HCT116 (cell line): Measurements from ENCODE around the gene PYDC2. TPM values are rescaled to one million over a fixed set of nuclear protein-coding genes. Genes with fewer than 3 reads are reported as not detected.

Experiments used
- ATAC-seq: fragments of 200-7000 bp; cut with Tn5 transposase; 2 replicates; pipeline ENCODE4 v1.9.1; 2020; ENCODE audit warnings: mild to moderate bottlenecking, moderate library complexity
- BruUV-seq: library from RNA; stranded (reverse); fragments of 400-500 nt; replicated peaks from 2 replicates; lab custom pipeline; 2021; lab: Mats Ljungman, UMichigan
- CTCF ChIA-PET: fragments of 300-600 bp; sonication (Branson Sonifier 250); formaldehyde crosslinking; loops from one replicate; lab custom pipeline; 2021; ENCODE audit warnings: antibody characterized with exemption; lab: Charles Lee
- POLR2A ChIA-PET: fragments of 300-600, 350-600 bp; sonication (Branson Sonifier 250); formaldehyde crosslinking; loops from one replicate; lab custom pipeline; 2021; ENCODE audit warnings: antibody characterized with exemption; lab: Charles Lee
- RAD21 ChIA-PET, 2 experiments: fragments of 300-600 bp; sonication (Branson Sonifier 250); formaldehyde crosslinking; loops; one replicate each; lab custom pipeline; 2023; ENCODE audit warnings: low total read pairs in 2 of 2; ENCODE audit not compliant: uncharacterized antibody in 2 of 2, unreplicated experiment in 2 of 2, low non-redundant PET in 1 of 2; lab: Charles Lee
- DNase-seq: peaks from one replicate; pipeline ENCODE4 v3.0.0-alpha.2; 2010; ENCODE audit warnings: low read depth, low spot score
- H2AFZ ChIP-seq: fragments of 200-600 bp; shearing (Covaris generic), sonication (generic); 2 replicates; pipeline ENCODE4 v1.6.1; 2017; ENCODE audit warnings: low read depth, mixed run types, mixed read lengths, antibody characterized with exemption, low read length; ENCODE audit not compliant: poor library complexity, severe bottlenecking
- H3K27ac ChIP-seq: 2 replicates; pipeline ENCODE4 v1.5.1; 2012; ENCODE audit warnings: low read depth, low read length
- H3K27me3 ChIP-seq: fragments of 200-600 bp; sonication (generic); 2 replicates; pipeline ENCODE4 v1.6.1; 2016; ENCODE audit warnings: mixed run types, low read length, mixed read lengths; ENCODE audit not compliant: insufficient read depth
- H3K36me3 ChIP-seq, 2 experiments: fragments of 200-500 bp in 1 of 2; fragments of 200-600 bp in 1 of 2; sonication (Bioruptor generic) in 1 of 2; sonication (generic) in 1 of 2; 2 replicates each; pipeline versions ENCODE4 v1.5.1 to v1.6.1; 2014 to 2016; ENCODE audit warnings: low read length in 2 of 2, inconsistent platforms in 1 of 2, mixed read lengths in 1 of 2, mixed run types in 1 of 2; ENCODE audit not compliant: insufficient read depth in 2 of 2, control insufficient read depth in 1 of 2
- H3K4me1 ChIP-seq, 2 experiments: fragments of 200-600 bp in 1 of 2; sonication (generic) in 1 of 2; 2 replicates each; pipeline versions ENCODE4 v1.5.1 to v1.6.1; 2012 to 2017; ENCODE audit warnings: low read length in 2 of 2, inconsistent platforms in 1 of 2, mild to moderate bottlenecking in 1 of 2, mixed read lengths in 1 of 2, mixed run types in 1 of 2, moderate library complexity in 1 of 2; ENCODE audit not compliant: insufficient read depth in 2 of 2, control insufficient read depth in 1 of 2
- H3K4me2 ChIP-seq: fragments of 200-600 bp; sonication (generic); 2 replicates; pipeline ENCODE4 v1.6.1; 2017; ENCODE audit warnings: mixed run types, low read length, mixed read lengths
- H3K4me3 ChIP-seq, 2 experiments: fragments of 200-600 bp in 1 of 2; sonication (generic) in 1 of 2; replicated peaks in 1 of 2; 2 replicates each; pipeline ENCODE4 v1.5.1; 2011 to 2016; ENCODE audit warnings: low read length in 2 of 2, control low read depth in 1 of 2, low read depth in 1 of 2, mild to moderate bottlenecking in 1 of 2, mixed read lengths in 1 of 2, mixed run types in 1 of 2
- H3K79me2 ChIP-seq: fragments of 200-600 bp; sonication (generic); 2 replicates; pipeline ENCODE4 v1.6.1; 2017; ENCODE audit warnings: mild to moderate bottlenecking, mixed run types, low read length, moderate library complexity, mixed read lengths; ENCODE audit not compliant: insufficient read depth
- H3K9ac ChIP-seq: fragments of 200-600 bp; sonication (generic); 2 replicates; pipeline ENCODE4 v1.6.1; 2016; ENCODE audit warnings: low read length, mixed read lengths
- H3K9me2 ChIP-seq: fragments of 200-600 bp; sonication (generic), shearing (Covaris generic); 2 replicates; pipeline ENCODE4 v1.6.1; 2017; ENCODE audit warnings: mixed run types, mild to moderate bottlenecking, moderate library complexity; ENCODE audit not compliant: insufficient read depth
- H3K9me3 ChIP-seq, 2 experiments: fragments of 200-500 bp in 1 of 2; fragments of 200-600 bp in 1 of 2; sonication (Bioruptor generic) in 1 of 2; sonication (generic) in 1 of 2; 2 replicates each; pipeline ENCODE4 v1.6.1; 2014 to 2017; ENCODE audit warnings: low read length in 2 of 2, mixed read lengths in 2 of 2, inconsistent platforms in 1 of 2, low read depth in 1 of 2, mild to moderate bottlenecking in 1 of 2, mixed run types in 1 of 2, moderate library complexity in 1 of 2; ENCODE audit not compliant: control insufficient read depth in 1 of 2, insufficient read depth in 1 of 2
- H4K20me1 ChIP-seq: fragments of 200-600 bp; sonication (generic), shearing (Covaris generic); 2 replicates; pipeline ENCODE4 v1.6.1; 2017; ENCODE audit warnings: mixed run types, mild to moderate bottlenecking, moderate library complexity; ENCODE audit not compliant: insufficient read depth
- CBX3 ChIP-seq: IDR thresholded peaks from 2 replicates; pipeline ENCODE4 v1.6.1; 2012; ENCODE audit warnings: low read depth
- CEBPB ChIP-seq: IDR thresholded peaks from 2 replicates; pipeline ENCODE4 v1.6.1; 2012; ENCODE audit warnings: low read depth
- EGR1 ChIP-seq: IDR thresholded peaks from 2 replicates; pipeline ENCODE4 v1.6.1; 2012; ENCODE audit warnings: low read depth
- ELF1 ChIP-seq: IDR thresholded peaks from 2 replicates; pipeline ENCODE4 v1.6.1; 2012; ENCODE audit warnings: low read depth, borderline replicate concordance
- EZH2 ChIP-seq: fragments of 200-600 bp; sonication (generic); IDR thresholded peaks from 2 replicates; pipeline ENCODE4 v1.6.1; 2017; ENCODE audit warnings: antibody characterized with exemption, mixed run types
- EZH2phosphoT487 ChIP-seq: fragments of 200-600 bp; IDR thresholded peaks from 2 replicates; pipeline ENCODE4 v1.6.1; 2018; ENCODE audit warnings: antibody characterized with exemption, borderline replicate concordance
- FOSL1 ChIP-seq: IDR thresholded peaks from 2 replicates; pipeline ENCODE4 v1.6.1; 2012; ENCODE audit warnings: low read depth
- JUND ChIP-seq: IDR thresholded peaks from 2 replicates; pipeline ENCODE4 v1.6.1; 2012
- POLR2A ChIP-seq: IDR thresholded peaks from 2 replicates; pipeline ENCODE4 v1.7.0; 2011; ENCODE audit warnings: borderline replicate concordance; ENCODE audit not compliant: insufficient read depth, insufficient read length; ENCODE audit errors: extremely low read depth
- POLR2AphosphoS5 ChIP-seq: IDR thresholded peaks from 2 replicates; pipeline ENCODE4 v1.6.1; 2011; ENCODE audit warnings: mild to moderate bottlenecking, low read depth, low read length, moderate library complexity
- SIN3A ChIP-seq: IDR thresholded peaks from 2 replicates; pipeline ENCODE4 v1.6.1; 2012; ENCODE audit warnings: low read depth
- SP1 ChIP-seq: IDR thresholded peaks from 2 replicates; pipeline ENCODE4 v1.6.1; 2012; ENCODE audit warnings: low read depth
- SRF ChIP-seq: IDR thresholded peaks from 2 replicates; pipeline ENCODE4 v1.6.1; 2012; ENCODE audit warnings: low read depth
- ZFX ChIP-seq: fragments of 450-650 bp; IDR thresholded peaks from 2 replicates; pipeline ENCODE4 v1.6.1; 2017
- ZNF274 ChIP-seq: fragments of 200-500 bp; sonication (Bioruptor generic); IDR thresholded peaks from 2 replicates; pipeline ENCODE4 v1.6.1; 2014; ENCODE audit warnings: mild to moderate bottlenecking, low read depth, low read length, inconsistent platforms
- intact Hi-C: fragments of 100-400 bp; cut with micrococcal nuclease; formaldehyde crosslinking; loops from 2 replicates; pipeline ENCODE4 v1.10.0; 2022
- total RNA-seq: library from RNA; stranded (reverse); gene quantifications from one replicate; pipeline ENCODE4 v1.2.1, GENCODE V29; 2021; ENCODE audit not compliant: unreplicated experiment
- TF ChIP-seq, protein P1 (sequence below): IDR thresholded peaks from 2 replicates; pipeline ENCODE4 v1.6.1; 2012
- TF ChIP-seq, protein P2 (sequence below): IDR thresholded peaks from 2 replicates; pipeline ENCODE4 v1.6.1; 2012; ENCODE audit warnings: low read depth
- TF ChIP-seq, protein P3 (sequence below), 3 experiments: fragments of 200-600 bp in 1 of 3; sonication (generic) in 1 of 3; IDR thresholded peaks in 2 of 3; conservative IDR thresholded peaks in 1 of 3; 2 replicates each; pipeline ENCODE4 v1.5.1; 2012 to 2017; ENCODE audit warnings: low read depth in 2 of 3, low read length in 2 of 3, antibody characterized with exemption in 1 of 3, borderline replicate concordance in 1 of 3, control low read depth in 1 of 3, mild to moderate bottlenecking in 1 of 3, mixed read lengths in 1 of 3, mixed run types in 1 of 3, moderate library complexity in 1 of 3; ENCODE audit not compliant: insufficient read depth in 1 of 3

Gene PYDC2
- total RNA-seq, 1 experiment from 2014 or later, result not detected

DNA sequence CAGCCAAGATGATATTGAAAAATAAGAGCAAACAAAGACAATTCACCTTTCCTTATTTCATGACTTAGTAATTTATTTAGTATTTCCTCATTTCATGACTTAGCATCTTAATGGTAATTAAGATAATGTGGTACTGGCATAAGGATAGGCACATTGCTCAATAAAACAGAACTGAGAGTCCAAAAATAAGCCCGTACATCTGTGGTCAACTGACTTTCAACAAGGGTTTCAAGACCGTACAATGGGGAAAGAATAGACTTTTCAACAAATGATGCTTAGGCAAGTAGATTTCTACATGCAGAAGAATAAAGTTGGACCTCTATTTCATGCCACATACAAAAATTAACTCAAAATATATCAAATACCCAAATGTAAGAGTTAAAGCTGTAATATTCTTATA, 603 bp upstream of the PYDC2 start (continued):
- TF ChIP-seq EGR1 (no peak), POLR2AphosphoS5 (no peak)
- TF ChIP-seq, protein P1, sequence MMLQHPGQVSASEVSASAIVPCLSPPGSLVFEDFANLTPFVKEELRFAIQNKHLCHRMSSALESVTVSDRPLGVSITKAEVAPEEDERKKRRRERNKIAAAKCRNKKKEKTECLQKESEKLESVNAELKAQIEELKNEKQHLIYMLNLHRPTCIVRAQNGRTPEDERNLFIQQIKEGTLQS, result no peak

DNA sequence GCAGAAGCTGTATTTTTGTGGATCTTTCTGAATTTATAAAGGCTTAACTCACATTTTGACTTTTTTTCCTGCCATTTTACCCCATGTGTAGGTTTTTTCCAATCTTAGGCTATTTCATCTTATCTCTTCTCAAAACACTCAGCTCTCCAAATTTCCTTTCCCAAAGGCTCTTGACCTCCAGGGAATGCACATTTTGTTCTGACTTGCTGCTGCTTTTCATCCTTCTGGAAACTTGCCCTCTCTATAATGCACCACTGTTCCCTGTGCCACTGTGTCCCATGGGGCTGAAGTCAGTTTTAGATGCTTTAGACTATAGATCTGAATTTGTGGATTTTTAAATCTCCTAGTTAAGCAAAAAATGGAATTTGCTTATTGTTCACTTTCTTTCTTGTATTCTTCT, 9.1 kb downstream of the PYDC2 start:
- ATAC-seq, result no peak
- H3K4me1 ChIP-seq, result no peaks in the 10 kb centered on the region
- no peaks in the 10 kb centered on the region for H4K20me1 ChIP-seq
- H3K79me2 ChIP-seq, result no peaks in the 10 kb centered on the region
- no peaks in the 10 kb centered on the region for H3K9me2 ChIP-seq
- H3K9ac ChIP-seq, result no peak overlapping the region
- ChIA-PET POLR2A (no interaction called here), RAD21 (no interaction called here), CTCF (no interaction called here)
- BruUV-seq, result no TSS peak
- no peaks in the 10 kb centered on the region for H3K27me3 ChIP-seq
- DNase-seq, result no peak
- intact Hi-C loops, result no loop called here
- H3K27ac ChIP-seq, result no peak overlapping the region
- no peak overlapping the region for H2AFZ ChIP-seq
- no peaks in the 10 kb centered on the region for H3K9me3 ChIP-seq
- no peak overlapping the region for H3K4me3 ChIP-seq
- TF ChIP-seq SRF (no peak), ELF1 (no peak), JUND (no peak), CBX3 (no peak), SP1 (no peak), POLR2AphosphoS5 (no peak), EZH2phosphoT487 (no peak), EGR1 (no peak), SIN3A (no peak), ZFX (no peak), POLR2A (no peak), CEBPB (no peak), ZNF274 (no peak), EZH2 (no peak), FOSL1 (no peak)
- TF ChIP-seq, protein P2, sequence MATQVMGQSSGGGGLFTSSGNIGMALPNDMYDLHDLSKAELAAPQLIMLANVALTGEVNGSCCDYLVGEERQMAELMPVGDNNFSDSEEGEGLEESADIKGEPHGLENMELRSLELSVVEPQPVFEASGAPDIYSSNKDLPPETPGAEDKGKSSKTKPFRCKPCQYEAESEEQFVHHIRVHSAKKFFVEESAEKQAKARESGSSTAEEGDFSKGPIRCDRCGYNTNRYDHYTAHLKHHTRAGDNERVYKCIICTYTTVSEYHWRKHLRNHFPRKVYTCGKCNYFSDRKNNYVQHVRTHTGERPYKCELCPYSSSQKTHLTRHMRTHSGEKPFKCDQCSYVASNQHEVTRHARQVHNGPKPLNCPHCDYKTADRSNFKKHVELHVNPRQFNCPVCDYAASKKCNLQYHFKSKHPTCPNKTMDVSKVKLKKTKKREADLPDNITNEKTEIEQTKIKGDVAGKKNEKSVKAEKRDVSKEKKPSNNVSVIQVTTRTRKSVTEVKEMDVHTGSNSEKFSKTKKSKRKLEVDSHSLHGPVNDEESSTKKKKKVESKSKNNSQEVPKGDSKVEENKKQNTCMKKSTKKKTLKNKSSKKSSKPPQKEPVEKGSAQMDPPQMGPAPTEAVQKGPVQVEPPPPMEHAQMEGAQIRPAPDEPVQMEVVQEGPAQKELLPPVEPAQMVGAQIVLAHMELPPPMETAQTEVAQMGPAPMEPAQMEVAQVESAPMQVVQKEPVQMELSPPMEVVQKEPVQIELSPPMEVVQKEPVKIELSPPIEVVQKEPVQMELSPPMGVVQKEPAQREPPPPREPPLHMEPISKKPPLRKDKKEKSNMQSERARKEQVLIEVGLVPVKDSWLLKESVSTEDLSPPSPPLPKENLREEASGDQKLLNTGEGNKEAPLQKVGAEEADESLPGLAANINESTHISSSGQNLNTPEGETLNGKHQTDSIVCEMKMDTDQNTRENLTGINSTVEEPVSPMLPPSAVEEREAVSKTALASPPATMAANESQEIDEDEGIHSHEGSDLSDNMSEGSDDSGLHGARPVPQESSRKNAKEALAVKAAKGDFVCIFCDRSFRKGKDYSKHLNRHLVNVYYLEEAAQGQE, result no peak
- TF ChIP-seq, protein P1, result no peak
- TF ChIP-seq, protein P3, sequence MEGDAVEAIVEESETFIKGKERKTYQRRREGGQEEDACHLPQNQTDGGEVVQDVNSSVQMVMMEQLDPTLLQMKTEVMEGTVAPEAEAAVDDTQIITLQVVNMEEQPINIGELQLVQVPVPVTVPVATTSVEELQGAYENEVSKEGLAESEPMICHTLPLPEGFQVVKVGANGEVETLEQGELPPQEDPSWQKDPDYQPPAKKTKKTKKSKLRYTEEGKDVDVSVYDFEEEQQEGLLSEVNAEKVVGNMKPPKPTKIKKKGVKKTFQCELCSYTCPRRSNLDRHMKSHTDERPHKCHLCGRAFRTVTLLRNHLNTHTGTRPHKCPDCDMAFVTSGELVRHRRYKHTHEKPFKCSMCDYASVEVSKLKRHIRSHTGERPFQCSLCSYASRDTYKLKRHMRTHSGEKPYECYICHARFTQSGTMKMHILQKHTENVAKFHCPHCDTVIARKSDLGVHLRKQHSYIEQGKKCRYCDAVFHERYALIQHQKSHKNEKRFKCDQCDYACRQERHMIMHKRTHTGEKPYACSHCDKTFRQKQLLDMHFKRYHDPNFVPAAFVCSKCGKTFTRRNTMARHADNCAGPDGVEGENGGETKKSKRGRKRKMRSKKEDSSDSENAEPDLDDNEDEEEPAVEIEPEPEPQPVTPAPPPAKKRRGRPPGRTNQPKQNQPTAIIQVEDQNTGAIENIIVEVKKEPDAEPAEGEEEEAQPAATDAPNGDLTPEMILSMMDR (IDR thresholded peaks at IDR 0.05 in 2 of 3, conservative IDR thresholded peaks at IDR 0.05 in 1 of 3; ENCODE audit: borderline replicate concordance in 1 of 3, insufficient read depth in 1 of 3, low read depth in 2 of 3, low read length in 2 of 3), result no peak
- H3K4me2 ChIP-seq, result no peak overlapping the region
- H3K36me3 ChIP-seq, result no peaks in the 10 kb centered on the region
